Liver (tissue), 9 donors: ENCODE results near the gene HYAL1. TPM values are rescaled to one million over a fixed set of nuclear protein-coding genes. Genes with fewer than 3 reads are reported as not detected.
A peak's percentile ranks its signal among the peaks of the same experiment; 100 is the strongest.

Experiments used
- DNase-seq: peaks from one replicate; pipeline ENCODE4 v3.0.0-alpha.2; 2017; ENCODE audit warnings: low spot score
- H3K27ac ChIP-seq, 2 donors: one replicate each; pipeline ENCODE4 v1.7.0; 2013; ENCODE audit warnings: inconsistent platforms in 2 of 2, low read length in 2 of 2, control low read depth in 1 of 2, low read depth in 1 of 2, mild to moderate bottlenecking in 1 of 2
- H3K27me3 ChIP-seq, 4 donors: one replicate each; pipeline versions ENCODE4 v1.6.1 to v1.7.0; 2013; ENCODE audit warnings: low read length in 3 of 4, inconsistent platforms in 1 of 4, mild to moderate bottlenecking in 1 of 4, moderate library complexity in 1 of 4; ENCODE audit not compliant: control insufficient read depth in 4 of 4, insufficient read depth in 4 of 4
- H3K36me3 ChIP-seq, 4 donors: one replicate each; pipeline versions ENCODE4 v1.6.1 to v1.7.0; 2013; ENCODE audit warnings: low read length in 3 of 4, mild to moderate bottlenecking in 3 of 4, low read depth in 1 of 4, moderate library complexity in 1 of 4; ENCODE audit not compliant: control insufficient read depth in 4 of 4, insufficient read depth in 3 of 4
- H3K4me1 ChIP-seq, 4 donors: one replicate each; pipeline versions ENCODE4 v1.6.1 to v1.7.0; 2013; ENCODE audit warnings: low read length in 3 of 4, mild to moderate bottlenecking in 3 of 4, moderate library complexity in 1 of 4; ENCODE audit not compliant: control insufficient read depth in 4 of 4, insufficient read depth in 4 of 4
- H3K4me3 ChIP-seq, 3 donors: one replicate each; pipeline versions ENCODE4 v1.6.1 to v1.7.0; 2013; ENCODE audit warnings: low read length in 3 of 3, control low read depth in 1 of 3, low read depth in 1 of 3, mild to moderate bottlenecking in 1 of 3
- H3K9ac ChIP-seq, 2 donors: one replicate each; pipeline ENCODE4 v1.7.0; 2013; ENCODE audit warnings: low read length in 2 of 2, mild to moderate bottlenecking in 2 of 2, moderate library complexity in 2 of 2, control low read depth in 1 of 2, low read depth in 1 of 2
- H3K9me3 ChIP-seq, 4 donors: one replicate each; pipeline versions ENCODE4 v1.6.1 to v1.7.0; 2013; ENCODE audit warnings: low read length in 3 of 4; ENCODE audit not compliant: control insufficient read depth in 4 of 4
- ATF3 ChIP-seq: IDR thresholded peaks from 2 replicates; pipeline ENCODE4 v1.6.1; 2016; ENCODE audit warnings: antibody characterized with exemption
- CTCF ChIP-seq: fragments of 150-350 bp; IDR thresholded peaks from 2 replicates; pipeline ENCODE4 v1.5.1; 2017; ENCODE audit warnings: improper control_type of control experiment, low read depth, low read length; ENCODE audit not compliant: missing input control
- EGR1 ChIP-seq, 2 donors: IDR thresholded peaks; 2 replicates each; pipeline ENCODE4 v1.6.1; 2016 to 2018; ENCODE audit warnings: antibody characterized with exemption in 2 of 2, low read depth in 2 of 2
- FOXA1 ChIP-seq: IDR thresholded peaks from 2 replicates; pipeline ENCODE4 v1.6.1; 2016; ENCODE audit warnings: antibody characterized with exemption
- FOXA2 ChIP-seq: IDR thresholded peaks from 2 replicates; pipeline ENCODE4 v1.6.1; 2016; ENCODE audit warnings: antibody characterized with exemption
- GABPA ChIP-seq, 2 donors: IDR thresholded peaks in 1 of 2; conservative IDR thresholded peaks in 1 of 2; 2 replicates each; pipeline ENCODE4 v1.6.1; 2016; ENCODE audit warnings: antibody characterized with exemption in 2 of 2, mild to moderate bottlenecking in 1 of 2, moderate library complexity in 1 of 2
- HNF4A ChIP-seq, 2 donors: conservative IDR thresholded peaks; 2 replicates each; pipeline ENCODE4 v1.6.1; 2016; ENCODE audit warnings: antibody characterized with exemption in 2 of 2, mild to moderate bottlenecking in 2 of 2
- HNF4G ChIP-seq: IDR thresholded peaks from 2 replicates; pipeline ENCODE4 v1.6.1; 2016; ENCODE audit warnings: antibody characterized with exemption
- JUND ChIP-seq, 2 donors: IDR thresholded peaks; 2 replicates each; pipeline ENCODE4 v1.6.1; 2016; ENCODE audit warnings: antibody characterized with exemption in 2 of 2
- MAX ChIP-seq: IDR thresholded peaks from 2 replicates; pipeline ENCODE4 v1.6.1; 2016; ENCODE audit warnings: antibody characterized with exemption
- NR2F2 ChIP-seq: IDR thresholded peaks from 2 replicates; pipeline ENCODE4 v1.6.1; 2016; ENCODE audit warnings: antibody characterized with exemption
- RAD21 ChIP-seq, 2 donors: IDR thresholded peaks; 2 replicates each; pipeline ENCODE4 v1.6.1; 2016; ENCODE audit warnings: antibody characterized with exemption in 2 of 2, mild to moderate bottlenecking in 2 of 2
- REST ChIP-seq: IDR thresholded peaks from 2 replicates; pipeline ENCODE4 v1.6.1; 2016; ENCODE audit warnings: antibody characterized with exemption, mild to moderate bottlenecking
- RXRA ChIP-seq, 2 donors: IDR thresholded peaks; 2 replicates each; pipeline ENCODE4 v1.6.1; 2017 to 2018; ENCODE audit warnings: antibody characterized with exemption in 2 of 2, mild to moderate bottlenecking in 1 of 2
- SP1 ChIP-seq: IDR thresholded peaks from 2 replicates; pipeline ENCODE4 v1.6.1; 2018; ENCODE audit warnings: antibody characterized with exemption, mild to moderate bottlenecking
- TAF1 ChIP-seq: conservative IDR thresholded peaks from 2 replicates; pipeline ENCODE4 v1.6.1; 2016; ENCODE audit warnings: antibody characterized with exemption, mild to moderate bottlenecking
- YY1 ChIP-seq: IDR thresholded peaks from 2 replicates; pipeline ENCODE4 v1.6.1; 2016; ENCODE audit warnings: antibody characterized with exemption, mild to moderate bottlenecking
- ZBTB33 ChIP-seq: IDR thresholded peaks from 2 replicates; pipeline ENCODE4 v1.6.1; 2016; ENCODE audit warnings: antibody characterized with exemption
- WGBS: extraction: QIAGEN DNeasy Blood & Tissue Kit; methylation state at CpG from one replicate; pipeline ENCODE4 v1.1.7; 2013; 5-methylcytosine and 5-hydroxymethylcytosine counted together
- polyA plus RNA-seq, 2 donors: library from polyadenylated mRNA; stranded (reverse) in 1 of 2; unstranded in 1 of 2; fragments of 200-250 nt in 1 of 2; fragments of >200 nt in 1 of 2; fragmentation: Nextera tagmentation in 1 of 2; extraction: Ambion mirVana in 1 of 2; gene quantifications; one replicate each; pipeline versions ENCODE4 v1.2.1 to v1.2.3, GENCODE V29; 2013 to 2015
- total RNA-seq, 2 donors: library from RNA; depleted of rRNA; stranded (reverse); fragments of >200 nt; gene quantifications; one replicate each; pipeline ENCODE4 v1.2.3, GENCODE V29; 2014
- donor health status: healthy.
- donor health status: healthy.
- donor health status: healthy.
- donor health status: healthy.
- donor health status: healthy.

HYAL1 gene
- total and polyA plus RNA-seq, 4 donors: 82.3 to 156 (median 121) TPM

GRCh38 chr3:50266017-50266416 lies 37.4 kb downstream of the HYAL1 start:
- no peaks in the 10 kb centered on the region for H3K27me3 ChIP-seq
- H3K4me3 ChIP-seq: no peak overlapping the region
- no peak for DNase-seq
- H3K4me1 ChIP-seq: peaks cover 0 to 30% (median 7%) of the 10 kb centered on the region in 4 donors
- no peaks in the 10 kb centered on the region for H3K9me3 ChIP-seq
- H3K36me3 ChIP-seq: no peaks in the 10 kb centered on the region
- no peak for TF ChIP-seq EGR1 (IDR thresholded peaks at IDR 0.05; ENCODE audit: low read depth in 2 of 2)
- TF ChIP-seq RAD21 (IDR thresholded peaks at IDR 0.05): no peak
- no peak for TF ChIP-seq MAX
- no peak for TF ChIP-seq FOXA2
- no peak for TF ChIP-seq SP1
- no peak for TF ChIP-seq FOXA1
- TF ChIP-seq NR2F2: no peak
- TF ChIP-seq YY1: no peak
- no peak for TF ChIP-seq GABPA (IDR thresholded peaks at IDR 0.05 in 1 of 2, conservative IDR thresholded peaks at IDR 0.05 in 1 of 2)
- TF ChIP-seq TAF1: no peak
- no peak for TF ChIP-seq RXRA (IDR thresholded peaks at IDR 0.05)
- no peak for TF ChIP-seq JUND (IDR thresholded peaks at IDR 0.05)
- TF ChIP-seq HNF4A (conservative IDR thresholded peaks at IDR 0.05): no peak
- TF ChIP-seq ZBTB33: no peak
- TF ChIP-seq REST: no peak
- no peak for TF ChIP-seq CTCF
- no peak for TF ChIP-seq HNF4G
- H3K9ac ChIP-seq: no peak overlapping the region
- WGBS: 90% methylated on average over 6 of the region's 6 CpGs
- no peak overlapping the region for H3K27ac ChIP-seq

GRCh38 chr3:50265571-50265970 lies 37.8 kb downstream of the HYAL1 start:
- H3K9me3 ChIP-seq: no peaks in the 10 kb centered on the region
- no peaks in the 10 kb centered on the region for H3K36me3 ChIP-seq
- no peak overlapping the region for H3K9ac ChIP-seq
- peak overlapping the region in 1 of 2 donors; percentile 43 for H3K27ac ChIP-seq
- no peaks in the 10 kb centered on the region for H3K27me3 ChIP-seq
- no peak for DNase-seq
- peaks cover 1 to 35% (median 10%) of the 10 kb centered on the region in 4 donors for H3K4me1 ChIP-seq
- no peak overlapping the region for H3K4me3 ChIP-seq
- WGBS: 74% methylated on average over 1 of the region's 1 CpG
- TF ChIP-seq JUND (IDR thresholded peaks at IDR 0.05) (no peak), MAX (no peak), GABPA (IDR thresholded peaks at IDR 0.05 in 1 of 2, conservative IDR thresholded peaks at IDR 0.05 in 1 of 2) (no peak), HNF4G (no peak), EGR1 (IDR thresholded peaks at IDR 0.05; ENCODE audit: low read depth in 2 of 2) (no peak), TAF1 (no peak), SP1 (no peak), HNF4A (conservative IDR thresholded peaks at IDR 0.05) (no peak), REST (no peak), FOXA1 (no peak), ATF3 (no peak), CTCF (no peak)
